Omental fat pad (tissue), 4 donors: Measurements from ENCODE around the gene MYO18A. TPM values are rescaled to one million over a fixed set of nuclear protein-coding genes. Genes with fewer than 3 reads are reported as not detected.
"Not testable (repeated sequence)": the region's sequence is repeated elsewhere in the genome, so short reads cannot be mapped to it uniquely, and the experiment has no call there.

Experiments
- ATAC-seq: fragments of 150-250 bp; one replicate; pipeline ENCODE4 v1.9.1; 2016; ENCODE audit warnings: mild to moderate bottlenecking, moderate library complexity; ENCODE audit not compliant: low FRiP score
- DNase-seq: peaks from one replicate; pipeline ENCODE4 v3.0.0-alpha.2; 2019; ENCODE audit warnings: low spot score
- CTCF ChIP-seq, 3 donors: fragments of 450-650 bp; IDR thresholded peaks; one replicate each; pipeline ENCODE4 v1.5.1; 2016 to 2017; ENCODE audit warnings: antibody characterized with exemption in 3 of 3, mild to moderate bottlenecking in 3 of 3, moderate library complexity in 2 of 3
- total RNA-seq, 4 donors: library from RNA; depleted of rRNA; stranded (reverse); fragments of >200 nt; gene quantifications; one replicate each; pipeline ENCODE4 v1.1.0, GENCODE V29; 2016

MYO18A gene
- total RNA-seq, 4 donors from 2014 or later, result 33.1 to 99.0 (median 50.6) TPM

- ATAC-seq, result no peak
- no peak for TF ChIP-seq CTCF (IDR thresholded peaks at IDR 0.05)
Measured at GRCh38 chr17:29094101-29094708, 86.0 kb downstream of the MYO18A start.

GRCh38 chr17:29093090-29093871 is 86.9 kb downstream of the MYO18A start:
- ATAC-seq, result no peak
- TF ChIP-seq CTCF (IDR thresholded peaks at IDR 0.05), result no peak

More at GRCh38 chr17:29094101-29094708, 86.0 kb downstream of the MYO18A start:
- no peak for DNase-seq

GRCh38 chr17:29091606-29092289 is 88.5 kb downstream of the MYO18A start:
- ATAC-seq (no peak), DNase-seq (no peak)
- TF ChIP-seq CTCF (IDR thresholded peaks at IDR 0.05), result no peak

More at GRCh38 chr17:29093090-29093871, 86.9 kb downstream of the MYO18A start:
- DNase-seq, result no peak

GRCh38 chr17:29090750-29091605 is 89.2 kb downstream of the MYO18A start:
- ATAC-seq, result no peak
- DNase-seq, result no peak
- no peak for TF ChIP-seq CTCF (IDR thresholded peaks at IDR 0.05)

GRCh38 chr17:29090108-29090507 is 90.1 kb downstream of the MYO18A start:
- no peak for TF ChIP-seq CTCF (IDR thresholded peaks at IDR 0.05)
- no peak for DNase-seq
- ATAC-seq, result no peak

- no peak for TF ChIP-seq CTCF (IDR thresholded peaks at IDR 0.05)
- DNase-seq, result no peak
- ATAC-seq, result no peak
Measured at GRCh38 chr17:29089601-29090044, 90.6 kb downstream of the MYO18A start.

- DNase-seq, ATAC-seq: not testable (repeated sequence)
Measured at GRCh38 chr17:29088782-29089181, 91.4 kb downstream of the MYO18A start.
